DMS79 treated with DMSO at 0.1 percent for 48 hours (cell line): Measurements from ENCODE around the gene MYO1H.
A peak's percentile ranks its signal among the peaks of the same experiment; 100 is the strongest.

Experiments used
- DNase-seq: peaks from one replicate; lab custom pipeline; 2025; lab: John Stamatoyannopoulos, UW

MYO1H gene

GRCh38 chr12:109449845-109450532 lies 102.3 kb downstream of the MYO1H start:
- DNase-seq = no peak

GRCh38 chr12:109450980-109451379 lies 103.3 kb downstream of the MYO1H start:
- DNase-seq = no peak

- no peak for DNase-seq
These were observed 103.7 kb downstream of the MYO1H start for GRCh38 chr12:109451400-109451799.

GRCh38 chr12:109452489-109452888 lies 104.8 kb downstream of the MYO1H start:
- no peak for DNase-seq

GRCh38 chr12:109455706-109456105 lies 108.0 kb downstream of the MYO1H start:
- no peak for DNase-seq

GRCh38 chr12:109458086-109458485 lies 110.4 kb downstream of the MYO1H start:
- no peak for DNase-seq

- no peak for DNase-seq
These were observed 111.1 kb downstream of the MYO1H start for GRCh38 chr12:109458771-109459208.

GRCh38 chr12:109459247-109459646 lies 111.5 kb downstream of the MYO1H start:
- DNase-seq = no peak

- no peak for DNase-seq
These were observed 112.8 kb downstream of the MYO1H start for GRCh38 chr12:109460538-109460937.

GRCh38 chr12:109461049-109461845 lies 113.5 kb downstream of the MYO1H start:
- DNase-seq = no peak

GRCh38 chr12:109461846-109462756 lies 114.4 kb downstream of the MYO1H start:
- DNase-seq = no peak

GRCh38 chr12:109462868-109463692 lies 115.4 kb downstream of the MYO1H start:
- DNase-seq = peak; percentile 89

- DNase-seq = no peak
These were observed 116.1 kb downstream of the MYO1H start for GRCh38 chr12:109463756-109464155.

GRCh38 chr12:109464642-109465351 lies 117.1 kb downstream of the MYO1H start:
- DNase-seq = peak; percentile 16

GRCh38 chr12:109466305-109466704 lies 118.6 kb downstream of the MYO1H start:
- no peak for DNase-seq

- no peak for DNase-seq
These were observed 119.1 kb downstream of the MYO1H start for GRCh38 chr12:109466821-109467220.

GRCh38 chr12:109467978-109468676 lies 120.4 kb downstream of the MYO1H start:
- no peak for DNase-seq

- DNase-seq = no peak
These were observed 121.8 kb downstream of the MYO1H start for GRCh38 chr12:109469517-109469916.

GRCh38 chr12:109473006-109473405 lies 125.3 kb downstream of the MYO1H start:
- DNase-seq = no peak
